H9 (cell line): ENCODE results near the gene SFTPA2. TPM values are rescaled to one million over a fixed set of nuclear protein-coding genes. Genes with fewer than 3 reads are reported as not detected.

Source experiments
- DNase-seq: peaks from one replicate; pipeline ENCODE4 v3.0.0-alpha.2; 2017
- H2AFZ ChIP-seq: one replicate; pipeline ENCODE4 v1.6.1; 2013; ENCODE audit warnings: mild to moderate bottlenecking, low read length, control low read depth, moderate library complexity
- H2AK5ac ChIP-seq: 2 replicates; pipeline ENCODE4 v1.6.1; 2013; ENCODE audit warnings: low read length, control low read depth, mixed read lengths; ENCODE audit not compliant: insufficient read length
- H2BK120ac ChIP-seq: one replicate; pipeline ENCODE4 v1.6.1; 2013; ENCODE audit warnings: low read depth, mild to moderate bottlenecking, low read length, control low read depth, inconsistent platforms; ENCODE audit not compliant: poor library complexity, severe bottlenecking
- H2BK12ac ChIP-seq: 2 replicates; pipeline ENCODE4 v1.6.1; 2013; ENCODE audit warnings: low read length, control low read depth, mixed read lengths, low read depth; ENCODE audit not compliant: insufficient read length
- H2BK15ac ChIP-seq: 2 replicates; pipeline ENCODE4 v1.6.1; 2013; ENCODE audit warnings: low read depth, low read length, control low read depth
- H2BK20ac ChIP-seq: one replicate; pipeline ENCODE4 v1.6.1; 2013; ENCODE audit warnings: low read depth, mild to moderate bottlenecking, low read length, control low read depth, inconsistent platforms; ENCODE audit not compliant: poor library complexity, severe bottlenecking
- H2BK5ac ChIP-seq: 2 replicates; pipeline ENCODE4 v1.6.1; 2013; ENCODE audit warnings: low read length, control low read depth, mixed read lengths; ENCODE audit not compliant: insufficient read length
- H3K14ac ChIP-seq: 2 replicates; pipeline ENCODE4 v1.6.1; 2013; ENCODE audit warnings: low read length, control low read depth; ENCODE audit not compliant: insufficient read depth
- H3K18ac ChIP-seq: 2 replicates; pipeline ENCODE4 v1.6.1; 2013; ENCODE audit warnings: low read depth, mild to moderate bottlenecking, mixed read lengths, low read length, control low read depth; ENCODE audit not compliant: insufficient read length
- H3K23ac ChIP-seq: 2 replicates; pipeline ENCODE4 v1.6.1; 2013; ENCODE audit warnings: low read length, control low read depth, mixed read lengths, low read depth; ENCODE audit not compliant: insufficient read length
- H3K23me2 ChIP-seq: 2 replicates; pipeline ENCODE4 v1.6.1; 2013; ENCODE audit warnings: low read depth, mild to moderate bottlenecking, mixed read lengths, low read length, control low read depth; ENCODE audit not compliant: insufficient read length, poor library complexity, severe bottlenecking
- H3K27ac ChIP-seq: 2 replicates; pipeline ENCODE4 v1.5.1; 2013; ENCODE audit warnings: low read length, control low read depth, mixed read lengths, low read depth; ENCODE audit not compliant: insufficient read length
- H3K27me3 ChIP-seq: 2 replicates; pipeline ENCODE4 v1.6.1; 2013; ENCODE audit warnings: low read length, control low read depth, inconsistent platforms; ENCODE audit not compliant: insufficient read depth
- H3K4ac ChIP-seq: 2 replicates; pipeline ENCODE4 v1.6.1; 2013; ENCODE audit warnings: low read depth, mild to moderate bottlenecking, control low read depth, inconsistent platforms, low read length, moderate library complexity
- H3K4me1 ChIP-seq: 2 replicates; pipeline ENCODE4 v1.6.1; 2013; ENCODE audit warnings: low read length, control low read depth, inconsistent platforms; ENCODE audit not compliant: insufficient read depth
- H3K4me2 ChIP-seq: 2 replicates; pipeline ENCODE4 v1.6.1; 2013; ENCODE audit warnings: low read length, control low read depth, mixed read lengths; ENCODE audit not compliant: insufficient read length, insufficient read depth
- H3K56ac ChIP-seq: 2 replicates; pipeline ENCODE4 v1.6.1; 2013; ENCODE audit warnings: low read depth, mild to moderate bottlenecking, mixed read lengths, low read length, control low read depth; ENCODE audit not compliant: insufficient read length
- H3K79me1 ChIP-seq: 2 replicates; pipeline ENCODE4 v1.6.1; 2013; ENCODE audit warnings: low read depth, mild to moderate bottlenecking, moderate library complexity, low read length, control low read depth, inconsistent platforms; ENCODE audit not compliant: insufficient read depth, poor library complexity, severe bottlenecking
- H3K79me2 ChIP-seq: 2 replicates; pipeline ENCODE4 v1.6.1; 2013; ENCODE audit warnings: low read length, control low read depth, inconsistent platforms; ENCODE audit not compliant: insufficient read depth
- H3K9ac ChIP-seq: 2 replicates; pipeline ENCODE4 v1.6.1; 2013; ENCODE audit warnings: low read length, control low read depth, mixed read lengths; ENCODE audit not compliant: insufficient read length; ENCODE audit errors: extremely low read depth
- H3K9me3 ChIP-seq: one replicate; pipeline ENCODE4 v1.6.1; 2013; ENCODE audit warnings: low read depth, low read length, inconsistent platforms; ENCODE audit not compliant: control insufficient read depth
- H3T11ph ChIP-seq: one replicate; pipeline ENCODE4 v1.6.1; 2013; ENCODE audit warnings: mild to moderate bottlenecking, low read length, control low read depth, inconsistent platforms
- H4K20me1 ChIP-seq: one replicate; pipeline ENCODE4 v1.6.1; 2013; ENCODE audit not compliant: control insufficient read depth, insufficient read length, insufficient read depth
- H4K5ac ChIP-seq: 2 replicates; pipeline ENCODE4 v1.6.1; 2013; ENCODE audit warnings: low read depth, mild to moderate bottlenecking, mixed read lengths, low read length, control low read depth; ENCODE audit not compliant: insufficient read length
- H4K8ac ChIP-seq: replicated peaks from 2 replicates; pipeline ENCODE4 v1.6.1; 2013; ENCODE audit warnings: low read length, control low read depth, mixed read lengths, low read depth; ENCODE audit not compliant: insufficient read length
- H4K91ac ChIP-seq: 2 replicates; pipeline ENCODE4 v1.6.1; 2013; ENCODE audit warnings: low read depth, mild to moderate bottlenecking, moderate library complexity, mixed read lengths, low read length, control low read depth; ENCODE audit not compliant: insufficient read length
- H3K27ac Mint-ChIP-seq, 3 experiments: 2 replicates in 2 of 3; 3 replicates in 1 of 3; pipeline ENCODE4 v1.8.0; 2020 to 2021; ENCODE audit warnings: mixed read lengths in 3 of 3, mild to moderate bottlenecking in 1 of 3, moderate library complexity in 1 of 3
- H3K27me3 Mint-ChIP-seq: 2 replicates; pipeline ENCODE4 v1.8.0; 2021; ENCODE audit warnings: low read depth, mild to moderate bottlenecking, moderate library complexity, mixed read lengths
- H3K36me3 Mint-ChIP-seq, 3 experiments: 2 replicates in 2 of 3; 3 replicates in 1 of 3; pipeline ENCODE4 v1.8.0; 2020 to 2021; ENCODE audit warnings: low read depth in 3 of 3, mixed read lengths in 3 of 3; ENCODE audit not compliant: insufficient read depth in 1 of 3
- H3K4me1 Mint-ChIP-seq, 2 experiments: 2 replicates each; pipeline ENCODE4 v1.8.0; 2020; ENCODE audit warnings: mixed read lengths in 2 of 2
- H3K4me3 Mint-ChIP-seq, 2 experiments: 2 replicates in 1 of 2; 3 replicates in 1 of 2; pipeline ENCODE4 v1.8.0; 2020 to 2021; ENCODE audit warnings: mild to moderate bottlenecking in 2 of 2, mixed read lengths in 2 of 2, moderate library complexity in 1 of 2
- H3K9me3 Mint-ChIP-seq, 2 experiments: 2 replicates in 1 of 2; 3 replicates in 1 of 2; pipeline ENCODE4 v1.8.0; 2020; ENCODE audit warnings: mild to moderate bottlenecking in 2 of 2, mixed read lengths in 2 of 2, moderate library complexity in 1 of 2
- WGBS: extraction: QIAGEN DNeasy Blood & Tissue Kit; methylation state at CpG from one replicate; pipeline ENCODE4 v1.1.7; 2013; ENCODE audit warnings: missing lambda C conversion rate, low lambda C conversion rate, mixed read lengths; ENCODE audit not compliant: insufficient read length; ENCODE audit errors: extremely low coverage; 5-methylcytosine and 5-hydroxymethylcytosine counted together
- total RNA-seq: library from RNA; stranded (reverse); gene quantifications from 2 replicates; pipeline ENCODE4 v1.2.1, GENCODE V29; 2021
- TF ChIP-seq, protein P1 (sequence below): fragments of 200-600 bp; sonication (generic); conservative IDR thresholded peaks from 3 replicates; pipeline ENCODE4 v1.8.0; 2021; ENCODE audit warnings: antibody characterized with exemption, mild to moderate bottlenecking

The SFTPA2 gene
- total RNA-seq, 1 experiment from 2014 or later = not detected

- Histone ChIP-seq H2BK120ac (no peak overlapping the region), H3K23ac (no peak overlapping the region), H3K56ac (no peak overlapping the region), H2AFZ (no peak overlapping the region), H3K9ac (no peak overlapping the region), H3K27me3 (no peaks in the 10 kb centered on the region), H4K20me1 (no peaks in the 10 kb centered on the region), H3K27ac (no peak overlapping the region), H3K23me2 (no peaks in the 10 kb centered on the region), H3K4ac (no peak overlapping the region), H3K9me3 (no peaks in the 10 kb centered on the region), H3K18ac (no peak overlapping the region), H3K4me1 (no peaks in the 10 kb centered on the region), H4K91ac (no peak overlapping the region), H2BK20ac (no peak overlapping the region), H2BK12ac (no peak overlapping the region), H4K8ac (no peak overlapping the region), H3K79me2 (no peaks in the 10 kb centered on the region), H3K4me2 (peak overlapping the region; percentile 5), H2BK15ac (no peak overlapping the region), H3K14ac (no peak overlapping the region), H2AK5ac (no peak overlapping the region), H2BK5ac (no peak overlapping the region), H3T11ph (no peak overlapping the region), H4K5ac (no peak overlapping the region), H3K79me1 (no peaks in the 10 kb centered on the region)
- Mint-ChIP-seq H3K27me3 (peaks cover 31% of the 10 kb centered on the region), H3K27ac (no peak overlapping the region), H3K9me3 (no peaks in the 10 kb centered on the region; a peak in 2 of 5 replicates), H3K36me3 (no peaks in the 10 kb centered on the region), H3K4me1 (peaks cover 8 to 9% of the 10 kb centered on the region in 2 experiments), H3K4me3 (peak overlapping the region; percentile 49 to 55)
- TF ChIP-seq, protein P1, sequence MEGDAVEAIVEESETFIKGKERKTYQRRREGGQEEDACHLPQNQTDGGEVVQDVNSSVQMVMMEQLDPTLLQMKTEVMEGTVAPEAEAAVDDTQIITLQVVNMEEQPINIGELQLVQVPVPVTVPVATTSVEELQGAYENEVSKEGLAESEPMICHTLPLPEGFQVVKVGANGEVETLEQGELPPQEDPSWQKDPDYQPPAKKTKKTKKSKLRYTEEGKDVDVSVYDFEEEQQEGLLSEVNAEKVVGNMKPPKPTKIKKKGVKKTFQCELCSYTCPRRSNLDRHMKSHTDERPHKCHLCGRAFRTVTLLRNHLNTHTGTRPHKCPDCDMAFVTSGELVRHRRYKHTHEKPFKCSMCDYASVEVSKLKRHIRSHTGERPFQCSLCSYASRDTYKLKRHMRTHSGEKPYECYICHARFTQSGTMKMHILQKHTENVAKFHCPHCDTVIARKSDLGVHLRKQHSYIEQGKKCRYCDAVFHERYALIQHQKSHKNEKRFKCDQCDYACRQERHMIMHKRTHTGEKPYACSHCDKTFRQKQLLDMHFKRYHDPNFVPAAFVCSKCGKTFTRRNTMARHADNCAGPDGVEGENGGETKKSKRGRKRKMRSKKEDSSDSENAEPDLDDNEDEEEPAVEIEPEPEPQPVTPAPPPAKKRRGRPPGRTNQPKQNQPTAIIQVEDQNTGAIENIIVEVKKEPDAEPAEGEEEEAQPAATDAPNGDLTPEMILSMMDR = peak; percentile 96
- DNase-seq = peak; percentile 78
- no CpG with 5 or more reads among the region's 17 CpGs for WGBS
Measured at GRCh38 chr10:79562135-79562756, 2.0 kb upstream of the SFTPA2 start.
